B cell (primary cell): ENCODE data around the gene HPS4. TPM values are rescaled to one million over a fixed set of nuclear protein-coding genes. Genes with fewer than 3 reads are reported as not detected.
A peak's percentile ranks its signal among the peaks of the same experiment; 100 is the strongest.

Source experiments
- ATAC-seq: fragments of 200-7000 bp; cut with Tn5 transposase; one replicate; pipeline ENCODE4 v1.10.0; 2021; ENCODE audit warnings: low read depth, mild to moderate bottlenecking, moderate number of reproducible peaks, moderate library complexity
- CTCF ChIA-PET: fragments of 350-600 bp; sonication (Branson Sonifier 250); formaldehyde crosslinking; loops from one replicate; lab custom pipeline; 2021; ENCODE audit warnings: antibody characterized with exemption, inconsistent platforms; lab: Charles Lee
- POLR2A ChIA-PET: fragments of 350-600 bp; sonication (Branson Sonifier 250); formaldehyde crosslinking; loops from one replicate; lab custom pipeline; 2021; ENCODE audit warnings: antibody characterized with exemption; lab: Charles Lee
- DNase-seq: peaks from one replicate; pipeline ENCODE4 v3.0.0; 2013
- H2AFZ ChIP-seq: 2 replicates; pipeline ENCODE4 v1.6.1; 2012; ENCODE audit warnings: mild to moderate bottlenecking, low read depth, low read length; ENCODE audit not compliant: insufficient read depth, poor library complexity, severe bottlenecking
- H3K27ac ChIP-seq, 2 donors: 1 replicate in 1 of 2; 2 replicates in 1 of 2; pipeline ENCODE4 v1.5.1; 2012 to 2013; ENCODE audit warnings: low read length in 2 of 2, mild to moderate bottlenecking in 2 of 2, moderate library complexity in 1 of 2
- H3K27me3 ChIP-seq, 4 experiments: fragments of 200-600 bp in 1 of 4; sonication (generic) in 1 of 4; replicated peaks in 1 of 4; 1 replicate in 2 of 4; 2 replicates in 2 of 4; pipeline versions ENCODE4 v1.6.1 to v1.7.0; 2013 to 2016; ENCODE audit warnings: low read length in 3 of 4, mild to moderate bottlenecking in 2 of 4, mixed read lengths in 1 of 4, moderate library complexity in 1 of 4; ENCODE audit not compliant: insufficient read depth in 4 of 4, control insufficient read depth in 3 of 4; ENCODE audit errors: control extremely low read depth in 1 of 4
- H3K36me3 ChIP-seq, 2 experiments: replicated peaks in 1 of 2; 1 replicate in 1 of 2; 2 replicates in 1 of 2; pipeline versions ENCODE4 v1.6.1 to v1.7.1; 2013; ENCODE audit warnings: low read length in 1 of 2; ENCODE audit not compliant: insufficient read depth in 2 of 2, control insufficient read depth in 1 of 2; ENCODE audit errors: control extremely low read depth in 1 of 2, extremely low read depth in 1 of 2
- H3K4me1 ChIP-seq, 2 donors: fragments of 200-600 bp in 1 of 2; sonication (generic) in 1 of 2; 1 replicate in 1 of 2; 2 replicates in 1 of 2; pipeline versions ENCODE4 v1.5.1 to v1.6.1; 2013 to 2017; ENCODE audit warnings: low read length in 2 of 2; ENCODE audit not compliant: control insufficient read depth in 2 of 2, insufficient read depth in 2 of 2
- H3K4me2 ChIP-seq: replicated peaks from 2 replicates; pipeline ENCODE3; 2012; ENCODE audit warnings: mild to moderate bottlenecking, low read depth, low read length; ENCODE audit not compliant: poor library complexity, severe bottlenecking
- H3K4me3 ChIP-seq, 5 experiments: fragments of 200-600 bp in 1 of 5; sonication (generic) in 1 of 5; 1 replicate in 3 of 5; 2 replicates in 2 of 5; pipeline versions ENCODE4 v1.5.1 to v1.7.0; 2011 to 2016; ENCODE audit warnings: low read length in 4 of 5, mild to moderate bottlenecking in 4 of 5, low read depth in 2 of 5, control low read depth in 1 of 5, moderate library complexity in 1 of 5; ENCODE audit not compliant: insufficient read depth in 1 of 5; ENCODE audit errors: control extremely low read depth in 1 of 5, extremely low read depth in 1 of 5
- H3K79me2 ChIP-seq: fragments of 200-600 bp; sonication (generic); one replicate; pipeline ENCODE4 v1.6.0; 2016; ENCODE audit warnings: low read length; ENCODE audit not compliant: control insufficient read depth, insufficient read depth
- H3K9ac ChIP-seq: fragments of 200-600 bp; sonication (generic); 2 replicates; pipeline ENCODE4 v1.6.1; 2017; ENCODE audit warnings: mild to moderate bottlenecking, low read length, moderate library complexity
- H3K9me3 ChIP-seq, 3 donors: one replicate each; pipeline versions ENCODE4 v1.6.1 to v1.7.1; 2013; ENCODE audit warnings: low read length in 2 of 3; ENCODE audit not compliant: control insufficient read depth in 2 of 3, insufficient read depth in 1 of 3; ENCODE audit errors: control extremely low read depth in 1 of 3
- H4K20me1 ChIP-seq: 2 replicates; pipeline ENCODE4 v1.6.0; 2012; ENCODE audit warnings: mild to moderate bottlenecking, low read length; ENCODE audit not compliant: insufficient read depth, control insufficient read depth, poor library complexity, severe bottlenecking
- H3K27ac Mint-ChIP-seq: one replicate; pipeline ENCODE4 v1.8.0; 2021; ENCODE audit warnings: mixed read lengths
- H3K27me3 Mint-ChIP-seq: one replicate; pipeline ENCODE4 v1.8.0; 2021; ENCODE audit warnings: mixed read lengths
- H3K4me1 Mint-ChIP-seq: one replicate; pipeline ENCODE4 v1.8.0; 2021; ENCODE audit warnings: mixed read lengths
- H3K4me3 Mint-ChIP-seq: one replicate; pipeline ENCODE4 v1.8.0; 2021; ENCODE audit warnings: mixed read lengths
- H3K9me3 Mint-ChIP-seq: one replicate; pipeline ENCODE4 v1.8.0; 2022; ENCODE audit warnings: mixed read lengths; ENCODE audit not compliant: insufficient read depth
- CTCF ChIP-seq: fragments of 200-600 bp; IDR thresholded peaks from one replicate; pipeline ENCODE4 v1.8.0; 2022; ENCODE audit warnings: antibody characterized with exemption, mild to moderate bottlenecking
- EZH2 ChIP-seq: IDR thresholded peaks from 2 replicates; pipeline ENCODE4 v1.6.1; 2012; ENCODE audit warnings: borderline replicate concordance, low read depth, mild to moderate bottlenecking, moderate library complexity, low read length; ENCODE audit not compliant: insufficient read depth, poor library complexity, severe bottlenecking
- WGBS: methylation state at CpG from one replicate; pipeline ENCODE4 v1.1.5; 2013; ENCODE audit warnings: missing lambda C conversion rate; ENCODE audit not compliant: insufficient coverage; 5-methylcytosine and 5-hydroxymethylcytosine counted together
- intact Hi-C: fragments of 100-400 bp; cut with micrococcal nuclease; formaldehyde crosslinking; loops from one replicate; pipeline ENCODE4 v1.10.0; 2022
- polyA plus RNA-seq: library from polyadenylated mRNA; depleted of rRNA; stranded (reverse); fragments of >200 nt; gene quantifications from 2 replicates; pipeline ENCODE4 v1.2.3, GENCODE V29; 2012
- total RNA-seq, 2 donors: library from RNA; stranded (reverse); fragments of 120-200 nt in 1 of 2; gene quantifications; 1 replicate in 1 of 2; 2 replicates in 1 of 2; pipeline versions ENCODE4 v1.2.3 to v1.2.4, GENCODE V29; 2013 to 2022

Gene HPS4
- total and polyA plus RNA-seq, 2 donors (not counting 1 experiment from before 2014, with no cell fraction given) = 34.8 to 61.8 TPM

- H3K4me3 Mint-ChIP-seq = no peak overlapping the region
- Histone ChIP-seq H3K27me3 (no peaks in the 10 kb centered on the region), H3K36me3 (no peaks in the 10 kb centered on the region), H3K79me2 (peaks cover 35% of the 10 kb centered on the region), H2AFZ (no peak overlapping the region), H3K4me2 (no peak overlapping the region), H3K4me1 (peaks cover 16 to 18% of the 10 kb centered on the region in 2 donors), H3K27ac (no peak overlapping the region), H3K9ac (no peak overlapping the region), H3K9me3 (no peaks in the 10 kb centered on the region), H3K4me3 (no peak overlapping the region), H4K20me1 (no peaks in the 10 kb centered on the region)
- CTCF ChIA-PET = interaction anchor here (1.3 kb wide), 1 partner anchor 156 kb away, joined by 4 read pairs; no protein-coding TSS in a partner anchor
- peaks cover 27% of the 10 kb centered on the region for H3K4me1 Mint-ChIP-seq
- ATAC-seq (no peak), DNase-seq (no peak)
- no peaks in the 10 kb centered on the region for H3K27me3 Mint-ChIP-seq
- WGBS = no CpG with 5 or more reads among the region's 3 CpGs
- no peaks in the 10 kb centered on the region for H3K9me3 Mint-ChIP-seq
- POLR2A ChIA-PET = no interaction called here
- H3K27ac Mint-ChIP-seq = no peak overlapping the region
- TF ChIP-seq CTCF = no peak
- TF ChIP-seq EZH2 = no peak
- intact Hi-C loops = no loop called here
Measured at GRCh38 chr22:26515931-26516330, 32.3 kb upstream of the HPS4 start.

GRCh38 chr22:26514419-26515161 is 31.0 kb upstream of the HPS4 start:
- peaks cover 17 to 21% of the 10 kb centered on the region in 2 donors for H3K4me1 ChIP-seq
- H3K4me1 Mint-ChIP-seq = peaks cover 36% of the 10 kb centered on the region
- H3K36me3 ChIP-seq = peaks cover 0 to 8% of the 10 kb centered on the region in 2 experiments
- CTCF ChIA-PET = interaction anchor here (1.3 kb wide), 1 partner anchor 157 kb away, joined by 4 read pairs; no protein-coding TSS in a partner anchor
- H3K4me3 Mint-ChIP-seq = peak overlapping the region; percentile 14
- ATAC-seq (no peak), DNase-seq (no peak)
- no peak overlapping the region for H2AFZ ChIP-seq
- intact Hi-C loops = no loop called here
- H3K4me3 ChIP-seq = no peak overlapping the region
- H4K20me1 ChIP-seq = no peaks in the 10 kb centered on the region
- WGBS = 98% methylated on average over 5 of the region's 12 CpGs
- H3K27ac ChIP-seq = no peak overlapping the region
- TF ChIP-seq CTCF (no peak), EZH2 (no peak)
- peaks cover 48% of the 10 kb centered on the region for H3K79me2 ChIP-seq
- H3K27me3 ChIP-seq = no peaks in the 10 kb centered on the region
- no peaks in the 10 kb centered on the region for H3K9me3 ChIP-seq
- H3K4me2 ChIP-seq = no peak overlapping the region
- H3K27ac Mint-ChIP-seq = no peak overlapping the region
- no peaks in the 10 kb centered on the region for H3K9me3 Mint-ChIP-seq
- POLR2A ChIA-PET = interaction anchor here (0.6 kb wide), 1 partner anchor 33 kb away, joined by 4 read pairs; no protein-coding TSS in a partner anchor
- H3K9ac ChIP-seq = no peak overlapping the region
- no peaks in the 10 kb centered on the region for H3K27me3 Mint-ChIP-seq
